Astrocyte (in vitro differentiated cells and primary cell): ENCODE data around the gene SYNE1. TPM values are rescaled to one million over a fixed set of nuclear protein-coding genes. Genes with fewer than 3 reads are reported as not detected.
A peak's percentile ranks its signal among the peaks of the same experiment; 100 is the strongest.

Experiments
- DNase-seq: peaks from one replicate; pipeline ENCODE4 v3.0.0-alpha.2; 2010; ENCODE audit warnings: low read depth
- FAIRE-seq: peaks from 2 replicates; lab custom pipeline; 2011; peaks lifted over from hg19 to GRCh38; lab: Jason Lieb, UNC
- H2AFZ ChIP-seq: 2 replicates; pipeline ENCODE4 v1.6.0; 2012; ENCODE audit warnings: low read depth, low read length, inconsistent platforms
- H3K27ac ChIP-seq: 2 replicates; pipeline ENCODE4 v1.5.1; 2011; ENCODE audit warnings: low read depth, low read length, inconsistent platforms
- H3K27me3 ChIP-seq: 2 replicates; pipeline ENCODE4 v1.6.0; 2011; ENCODE audit warnings: low read length, inconsistent platforms; ENCODE audit not compliant: insufficient read depth
- H3K36me3 ChIP-seq: 2 replicates; pipeline ENCODE4 v1.5.1; 2011; ENCODE audit warnings: low read length, inconsistent platforms; ENCODE audit not compliant: insufficient read depth
- H3K4me1 ChIP-seq: 2 replicates; pipeline ENCODE4 v1.5.1; 2011; ENCODE audit warnings: low read length, inconsistent platforms; ENCODE audit not compliant: insufficient read depth
- H3K4me2 ChIP-seq: 2 replicates; pipeline ENCODE4 v1.6.0; 2012; ENCODE audit warnings: low read length, inconsistent platforms
- H3K4me3 ChIP-seq: 2 replicates; pipeline ENCODE4 v1.5.1; 2011; ENCODE audit warnings: low read depth, mild to moderate bottlenecking, low read length, inconsistent platforms; ENCODE audit not compliant: insufficient read depth
- H3K79me2 ChIP-seq: 2 replicates; pipeline ENCODE4 v1.6.0; 2012; ENCODE audit warnings: mild to moderate bottlenecking, low read length, inconsistent platforms; ENCODE audit not compliant: insufficient read depth
- H3K9ac ChIP-seq: 2 replicates; pipeline ENCODE4 v1.6.0; 2012; ENCODE audit warnings: mild to moderate bottlenecking, low read length, inconsistent platforms
- H3K9me3 ChIP-seq: 2 replicates; pipeline ENCODE4 v1.5.1; 2012; ENCODE audit warnings: low read depth, mild to moderate bottlenecking, low read length, inconsistent platforms; ENCODE audit not compliant: insufficient read depth
- H4K20me1 ChIP-seq: 2 replicates; pipeline ENCODE4 v1.6.0; 2012; ENCODE audit warnings: low read length, inconsistent platforms; ENCODE audit not compliant: insufficient read depth
- H3K27ac Mint-ChIP-seq: one replicate; pipeline ENCODE4 v1.8.0; 2021; ENCODE audit warnings: mild to moderate bottlenecking, mixed read lengths; ENCODE audit not compliant: unreplicated experiment
- H3K27me3 Mint-ChIP-seq: one replicate; pipeline ENCODE4 v1.8.0; 2021; ENCODE audit warnings: low read depth, mixed read lengths; ENCODE audit not compliant: unreplicated experiment
- H3K36me3 Mint-ChIP-seq: one replicate; pipeline ENCODE4 v1.8.0; 2021; ENCODE audit warnings: low read depth, mixed read lengths; ENCODE audit not compliant: unreplicated experiment
- H3K4me1 Mint-ChIP-seq: one replicate; pipeline ENCODE4 v1.8.0; 2021; ENCODE audit warnings: low read depth, mixed read lengths; ENCODE audit not compliant: unreplicated experiment
- H3K4me3 Mint-ChIP-seq: one replicate; pipeline ENCODE4 v1.8.0; 2021; ENCODE audit warnings: mild to moderate bottlenecking, moderate library complexity, mixed read lengths; ENCODE audit not compliant: unreplicated experiment
- H3K9me3 Mint-ChIP-seq: one replicate; pipeline ENCODE4 v1.8.0; 2021; ENCODE audit warnings: mild to moderate bottlenecking, mixed read lengths; ENCODE audit not compliant: unreplicated experiment
- CTCF ChIP-seq: IDR thresholded peaks from 2 replicates; pipeline ENCODE4 v1.5.1; 2011; ENCODE audit warnings: low read depth, mild to moderate bottlenecking, inconsistent platforms, low read length, moderate library complexity; ENCODE audit not compliant: insufficient read depth
- EZH2 ChIP-seq: IDR thresholded peaks from 2 replicates; pipeline ENCODE4 v1.6.1; 2012; ENCODE audit warnings: mild to moderate bottlenecking, low read length, inconsistent platforms; ENCODE audit not compliant: insufficient read depth
- total RNA-seq: library from RNA; stranded (reverse); gene quantifications from 2 replicates; pipeline ENCODE4 v1.2.1, GENCODE V29; 2021

The SYNE1 gene
- total RNA-seq, 1 donor from 2014 or later: 66.5 TPM

- TF ChIP-seq CTCF: no peak
- no peak for TF ChIP-seq EZH2
- H3K36me3 Mint-ChIP-seq: peaks cover 35% of the 10 kb centered on the region
Measured at GRCh38 chr6:152136449-152136825, 500.7 kb downstream of the SYNE1 start.

GRCh38 chr6:152135755-152136448 lies 501.3 kb downstream of the SYNE1 start:
- Mint-ChIP-seq H3K36me3 (peaks cover 35% of the 10 kb centered on the region), H3K4me1 (no peaks in the 10 kb centered on the region), H3K4me3 (no peak overlapping the region), H3K27ac (no peak overlapping the region), H3K9me3 (no peaks in the 10 kb centered on the region), H3K27me3 (no peaks in the 10 kb centered on the region)
- no peak for DNase-seq
- Histone ChIP-seq H4K20me1 (no peaks in the 10 kb centered on the region), H3K27ac (no peak overlapping the region), H3K4me2 (no peak overlapping the region), H3K36me3 (peaks cover 44% of the 10 kb centered on the region), H2AFZ (no peak overlapping the region), H3K79me2 (no peaks in the 10 kb centered on the region), H3K9me3 (no peaks in the 10 kb centered on the region), H3K9ac (no peak overlapping the region), H3K27me3 (no peaks in the 10 kb centered on the region), H3K4me1 (no peaks in the 10 kb centered on the region), H3K4me3 (no peak overlapping the region)
- TF ChIP-seq EZH2 (no peak), CTCF (no peak)
- FAIRE-seq: no peak

More at GRCh38 chr6:152136449-152136825, 500.7 kb downstream of the SYNE1 start:
- no peaks in the 10 kb centered on the region for H3K9me3 Mint-ChIP-seq
- H3K4me3 Mint-ChIP-seq: no peak overlapping the region
- H3K27ac Mint-ChIP-seq: no peak overlapping the region
- no peak for FAIRE-seq
- Histone ChIP-seq H3K27ac (no peak overlapping the region), H3K9ac (no peak overlapping the region), H3K9me3 (no peaks in the 10 kb centered on the region), H3K4me3 (no peak overlapping the region), H3K36me3 (peaks cover 46% of the 10 kb centered on the region), H2AFZ (no peak overlapping the region), H4K20me1 (no peaks in the 10 kb centered on the region), H3K79me2 (no peaks in the 10 kb centered on the region), H3K27me3 (no peaks in the 10 kb centered on the region), H3K4me1 (no peaks in the 10 kb centered on the region), H3K4me2 (no peak overlapping the region)
- DNase-seq: peak; percentile 23
- H3K4me1 Mint-ChIP-seq: no peaks in the 10 kb centered on the region
- H3K27me3 Mint-ChIP-seq: no peaks in the 10 kb centered on the region

GRCh38 chr6:152130441-152130840 lies 506.7 kb downstream of the SYNE1 start:
- Histone ChIP-seq H3K4me3 (no peak overlapping the region), H3K79me2 (no peaks in the 10 kb centered on the region), H4K20me1 (no peaks in the 10 kb centered on the region), H3K27ac (no peak overlapping the region), H3K4me1 (no peaks in the 10 kb centered on the region), H3K9me3 (no peaks in the 10 kb centered on the region), H3K27me3 (no peaks in the 10 kb centered on the region), H3K36me3 (peaks cover 35% of the 10 kb centered on the region), H3K9ac (no peak overlapping the region), H2AFZ (no peak overlapping the region), H3K4me2 (no peak overlapping the region)
- Mint-ChIP-seq H3K27me3 (no peaks in the 10 kb centered on the region), H3K4me1 (peaks cover 3% of the 10 kb centered on the region), H3K4me3 (no peak overlapping the region), H3K36me3 (peaks cover 18% of the 10 kb centered on the region), H3K9me3 (no peaks in the 10 kb centered on the region), H3K27ac (no peak overlapping the region)
- TF ChIP-seq CTCF (no peak), EZH2 (no peak)
- FAIRE-seq: no peak
- no peak for DNase-seq
